IMR-90 (cell line): ENCODE data around the gene AXL. TPM values are rescaled to one million over a fixed set of nuclear protein-coding genes. Genes with fewer than 3 reads are reported as not detected.
A peak's percentile ranks its signal among the peaks of the same experiment; 100 is the strongest.
"Not testable (repeated sequence)": the region's sequence is repeated elsewhere in the genome, so short reads cannot be mapped to it uniquely, and the experiment has no call there.

Experiments
- ATAC-seq: fragments of 200-7000 bp; cut with Tn5 transposase; 2 replicates; pipeline ENCODE4 v1.9.1; 2020; ENCODE audit warnings: low read depth, mild to moderate bottlenecking, moderate library complexity
- BruUV-seq: library from RNA; stranded (reverse); fragments of 400-500 nt; replicated peaks from 2 replicates; lab custom pipeline; 2021; lab: Mats Ljungman, UMichigan
- CTCF ChIA-PET: fragments of 300-600 bp; formaldehyde crosslinking; extraction: SDS; loops from one replicate; lab custom pipeline; 2021; ENCODE audit warnings: antibody characterized with exemption; lab: Yijun Ruan, JAX
- POLR2A ChIA-PET: fragments of 300-600 bp; sonication (Branson Sonifier 250); formaldehyde crosslinking; loops from one replicate; lab custom pipeline; 2022; ENCODE audit warnings: antibody characterized with exemption; ENCODE audit not compliant: unreplicated experiment; lab: Charles Lee
- DNase-seq: peaks from one replicate; pipeline ENCODE4 v3.0.0; 2013
- H2AFZ ChIP-seq: replicated peaks from 2 replicates; pipeline ENCODE3; 2013; ENCODE audit warnings: low read length, mild to moderate bottlenecking; ENCODE audit not compliant: poor library complexity
- H2AK5ac ChIP-seq: 2 replicates; pipeline ENCODE4 v1.6.1; 2013; ENCODE audit warnings: low read depth, low read length, inconsistent platforms
- H2AK9ac ChIP-seq: replicated peaks from 2 replicates; pipeline ENCODE3; 2013; ENCODE audit warnings: mild to moderate bottlenecking, low read depth, low read length, moderate library complexity; ENCODE audit not compliant: poor library complexity
- H2BK120ac ChIP-seq: 2 replicates; pipeline ENCODE4 v1.6.1; 2013; ENCODE audit warnings: low read depth, low read length, inconsistent platforms
- H2BK15ac ChIP-seq: 3 replicates; pipeline ENCODE4 v1.6.1; 2013; ENCODE audit warnings: low read depth, low read length, inconsistent platforms
- H2BK20ac ChIP-seq: 2 replicates; pipeline ENCODE4 v1.6.1; 2013; ENCODE audit warnings: low read depth, mild to moderate bottlenecking, inconsistent platforms, low read length, moderate library complexity
- H2BK5ac ChIP-seq: 2 replicates; pipeline ENCODE4 v1.6.1; 2013; ENCODE audit warnings: mild to moderate bottlenecking, low read depth, low read length, inconsistent platforms; ENCODE audit not compliant: poor library complexity, severe bottlenecking
- H3K14ac ChIP-seq: replicated peaks from 2 replicates; pipeline ENCODE4 v1.6.1; 2013; ENCODE audit warnings: low read depth, low read length, inconsistent platforms
- H3K18ac ChIP-seq: 2 replicates; pipeline ENCODE4 v1.6.1; 2013; ENCODE audit warnings: low read depth, low read length, control low read depth
- H3K23ac ChIP-seq: 2 replicates; pipeline ENCODE4 v1.6.1; 2013; ENCODE audit warnings: low read depth, low read length, inconsistent platforms
- H3K27ac ChIP-seq: 2 replicates; pipeline ENCODE4 v1.5.1; 2013; ENCODE audit warnings: mild to moderate bottlenecking, control low read depth, low read length; ENCODE audit not compliant: insufficient read depth
- H3K27me3 ChIP-seq: 2 replicates; pipeline ENCODE4 v1.6.1; 2013; ENCODE audit warnings: low read length; ENCODE audit not compliant: control insufficient read depth, insufficient read depth
- H3K36me3 ChIP-seq: 2 replicates; pipeline ENCODE4 v1.6.1; 2013; ENCODE audit warnings: low read length, mixed read lengths; ENCODE audit not compliant: control insufficient read depth, insufficient read depth
- H3K4ac ChIP-seq: 2 replicates; pipeline ENCODE4 v1.6.1; 2013; ENCODE audit warnings: low read depth, low read length, inconsistent platforms
- H3K4me1 ChIP-seq: 2 replicates; pipeline ENCODE4 v1.6.1; 2013; ENCODE audit warnings: low read length, mixed read lengths; ENCODE audit not compliant: control insufficient read depth, insufficient read depth
- H3K4me2 ChIP-seq: 2 replicates; pipeline ENCODE4 v1.6.1; 2013; ENCODE audit warnings: low read depth, mild to moderate bottlenecking, control low read depth, low read length, moderate library complexity
- H3K4me3 ChIP-seq: 2 replicates; pipeline ENCODE4 v1.5.1; 2013; ENCODE audit warnings: low read depth, mild to moderate bottlenecking, control low read depth, low read length, moderate library complexity; ENCODE audit not compliant: insufficient read depth
- H3K56ac ChIP-seq: 2 replicates; pipeline ENCODE4 v1.6.1; 2013; ENCODE audit warnings: low read length, inconsistent platforms; ENCODE audit not compliant: insufficient read depth; ENCODE audit errors: extremely low read depth
- H3K79me1 ChIP-seq, 2 experiments: 2 replicates each; pipeline ENCODE4 v1.6.1; 2013; ENCODE audit warnings: low read length in 2 of 2, inconsistent platforms in 1 of 2, low read depth in 1 of 2
- H3K9ac ChIP-seq: 2 replicates; pipeline ENCODE4 v1.6.1; 2013; ENCODE audit warnings: low read depth, low read length, control low read depth
- H3K9me1 ChIP-seq: 2 replicates; pipeline ENCODE4 v1.6.1; 2013; ENCODE audit warnings: low read length, inconsistent platforms; ENCODE audit not compliant: insufficient read depth
- H3K9me3 ChIP-seq: 2 replicates; pipeline ENCODE4 v1.6.1; 2013; ENCODE audit warnings: low read length; ENCODE audit not compliant: control insufficient read depth, insufficient read depth
- H4K20me1 ChIP-seq: 2 replicates; pipeline ENCODE4 v1.6.1; 2013; ENCODE audit warnings: low read length, inconsistent platforms; ENCODE audit not compliant: insufficient read depth
- H4K5ac ChIP-seq: 2 replicates; pipeline ENCODE4 v1.6.1; 2013; ENCODE audit warnings: mild to moderate bottlenecking, low read depth, low read length, control low read depth
- H4K8ac ChIP-seq, 2 experiments: 2 replicates each; pipeline ENCODE4 v1.6.1; 2013; ENCODE audit warnings: low read depth in 2 of 2, low read length in 2 of 2, control low read depth in 1 of 2, inconsistent platforms in 1 of 2
- H4K91ac ChIP-seq: 2 replicates; pipeline ENCODE4 v1.6.1; 2013; ENCODE audit warnings: low read depth, low read length, inconsistent platforms; ENCODE audit not compliant: insufficient read depth
- CEBPB ChIP-seq: IDR thresholded peaks from 2 replicates; pipeline ENCODE4 v1.6.1; 2012; ENCODE audit warnings: low read depth, low read length, improper control_type of control experiment
- CTCF ChIP-seq: conservative IDR thresholded peaks from 2 replicates; pipeline ENCODE4 v1.5.1; 2012; ENCODE audit warnings: mild to moderate bottlenecking, low read depth, low read length, improper control_type of control experiment
- MAZ ChIP-seq: IDR thresholded peaks from 2 replicates; pipeline ENCODE4 v1.6.1; 2012; ENCODE audit warnings: low read depth, mild to moderate bottlenecking, low read length, improper control_type of control experiment, moderate library complexity, borderline replicate concordance
- POLR2A ChIP-seq: IDR thresholded peaks from 2 replicates; pipeline ENCODE4 v1.6.1; 2012; ENCODE audit warnings: mild to moderate bottlenecking, low read depth, low read length
- RAD21 ChIP-seq: IDR thresholded peaks from 2 replicates; pipeline ENCODE4 v1.6.1; 2012; ENCODE audit warnings: low read length, improper control_type of control experiment
- RFX5 ChIP-seq: IDR thresholded peaks from 2 replicates; pipeline ENCODE4 v1.8.0; 2012; ENCODE audit warnings: low read depth, mild to moderate bottlenecking, low read length, moderate library complexity
- SMC3 ChIP-seq: fragments of 150-350 bp; IDR thresholded peaks from 2 replicates; pipeline ENCODE4 v1.6.1; 2016; ENCODE audit warnings: low read depth, mild to moderate bottlenecking, antibody characterized with exemption, low read length, moderate library complexity
- WGBS, 2 experiments: methylation state at CpG; one replicate each; pipeline versions ENCODE4 v1.1.5 to v1.1.7; 2013; ENCODE audit warnings: missing lambda C conversion rate in 2 of 2; ENCODE audit not compliant: insufficient read length in 1 of 2; ENCODE audit errors: extremely low coverage in 2 of 2; 5-methylcytosine and 5-hydroxymethylcytosine counted together
- dilution Hi-C: fragments of 300-500 bp; cut with HindIII; formaldehyde crosslinking; loops from one replicate; pipeline ENCODE4 v1.14.3; 2018; ENCODE audit warnings: low sequenced_read_pairs; ENCODE audit not compliant: unreplicated experiment
- in situ Hi-C: fragments of 300-500 bp; cut with MboI; formaldehyde crosslinking; loops from 3 replicates; pipeline ENCODE4 v1.14.3; 2019; ENCODE audit warnings: low sequenced_read_pairs, inconsistent platforms, mixed read lengths
- intact Hi-C: fragments of 100-400 bp; cut with micrococcal nuclease; formaldehyde crosslinking; loops from 2 replicates; pipeline ENCODE4 v1.10.0; 2022
- polyA plus RNA-seq, 3 experiments: library from polyadenylated mRNA; depleted of rRNA; stranded (reverse); fragments of >200 nt; gene quantifications; 2 replicates each; pipeline ENCODE4 v1.2.3, GENCODE V29; 2012; ENCODE audit warnings: low replicate concordance in 1 of 3
- total RNA-seq: library from RNA; depleted of rRNA; stranded (reverse); fragments of >200 nt; gene quantifications from 2 replicates; pipeline ENCODE4 v1.2.3, GENCODE V29; 2012

Gene AXL
- total and polyA plus RNA-seq, 2 of the 4 experiments (the other 2 are of a cell fraction) = 212 to 466 TPM

- TF ChIP-seq CTCF (no peak), MAZ (no peak)
These were observed 15.7 kb upstream of the AXL start (continued) for GRCh38 chr19:41203371-41203770.

- H3K9me1 ChIP-seq, H3K27ac ChIP-seq, H3K23ac ChIP-seq, H3K79me1 ChIP-seq, H2BK5ac ChIP-seq, BruUV-seq, H3K9me3 ChIP-seq, H3K36me3 ChIP-seq, H2BK15ac ChIP-seq, H3K4me2 ChIP-seq, H4K5ac ChIP-seq, H4K20me1 ChIP-seq, H3K18ac ChIP-seq, H3K27me3 ChIP-seq, H3K4me3 ChIP-seq, H3K9ac ChIP-seq, H4K8ac ChIP-seq, H2AFZ ChIP-seq, dilution Hi-C loops, H3K56ac ChIP-seq, H4K91ac ChIP-seq, H3K4me1 ChIP-seq, H3K14ac ChIP-seq: not testable (repeated sequence)
- ATAC-seq (peak; percentile 98), DNase-seq (peak; percentile 84)
- CTCF ChIA-PET = interaction anchor here (0.6 to 3.3 kb wide), 13 partner anchors 10 to 502 kb away, joined by 3 to 16 read pairs (median 4); partner anchors contain the start of gene AXL
- intact Hi-C loops (loop anchor here (1.0 to 10.0 kb wide), 5 partner anchors 40 to 220 kb away; partner anchors contain the start of genes B3GNT8 and TGFB1), in situ Hi-C loops (loop anchor here (5.0 kb wide), 1 partner anchor 58 kb away; the partner anchor contains the start of gene HNRNPUL1)
- H2AK5ac ChIP-seq = 0 out of 2 replicates have a peak overlapping the region, but pooled peaks have one; percentile 68
- peak overlapping the region; percentile 22 for H2AK9ac ChIP-seq
- peak overlapping the region; percentile 61; the same call in 1 of the 2 replicates for H2BK120ac ChIP-seq
- peak overlapping the region; percentile 9; the same call in 1 of the 2 replicates for H2BK20ac ChIP-seq
- TF ChIP-seq RAD21 = peak; percentile 98
- peak; percentile 65 for TF ChIP-seq CEBPB
- TF ChIP-seq POLR2A = peak; percentile 64
- peak; percentile 61 for TF ChIP-seq MAZ
- peak; percentile 69 for TF ChIP-seq RFX5
- TF ChIP-seq SMC3 = peak; percentile 90
- TF ChIP-seq CTCF = peak; percentile 97
- WGBS, 2 experiments = no CpG with 5 or more reads among the region's 7 CpGs
- POLR2A ChIA-PET = interaction anchor here (0.6 to 1.5 kb wide), 4 partner anchors 44 to 59 kb away, joined by 3 to 13 read pairs (median 6); partner anchors contain the start of gene HNRNPUL1
- peak overlapping the region; percentile 66 for H3K4ac ChIP-seq
These were observed 14.7 kb upstream of the AXL start for GRCh38 chr19:41204338-41204737.
